Activated CD8-positive, alpha-beta memory T cell treated with anti-CD3 and anti-CD28 coated beads for 4 hours (primary cell): ENCODE data around the gene RASA3.
"Not testable (repeated sequence)": the region's sequence is repeated elsewhere in the genome, so short reads cannot be mapped to it uniquely, and the experiment has no call there.

Experiments used
- DNase-seq, 2 donors: peaks; one replicate each; pipeline ENCODE4 v3.0.0-alpha.2; 2020; ENCODE audit warnings: low read depth in 2 of 2

The RASA3 gene

DNA sequence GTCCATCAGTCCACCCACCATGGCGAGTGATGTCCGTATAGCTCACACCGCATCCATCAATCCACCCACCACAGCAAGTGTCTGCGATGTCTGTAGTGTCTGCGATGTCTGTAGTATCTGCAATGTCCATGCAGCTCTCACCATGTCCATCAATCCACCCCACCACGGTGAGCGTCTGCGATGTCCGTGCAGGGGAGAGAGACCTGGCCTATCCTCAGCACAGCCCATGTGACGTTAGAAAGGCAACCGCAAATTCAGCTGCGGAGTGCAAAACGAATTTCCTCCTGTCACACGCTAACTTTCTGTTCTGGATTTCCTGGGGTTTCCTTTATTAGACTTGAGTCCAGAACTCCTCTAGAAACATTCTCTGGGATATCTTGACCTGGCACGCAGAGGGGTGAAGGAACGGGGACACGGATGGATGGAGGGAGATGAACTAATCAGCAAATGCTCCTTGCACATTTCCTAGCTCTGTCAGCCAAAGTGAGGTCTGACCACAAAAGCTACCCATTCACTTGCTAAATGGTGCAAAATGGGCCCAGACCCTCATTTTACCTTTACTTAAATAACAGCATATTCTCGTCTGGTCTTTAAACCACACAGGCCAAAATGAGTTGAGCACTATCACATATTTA, 18.3 kb downstream of the RASA3 start:
- DNase-seq = no peak

- DNase-seq = not testable (repeated sequence)
Observed at GRCh38 chr13:114113395-114113794, 19.0 kb downstream of the RASA3 start.

GRCh38 chr13:114112826-114113322, 19.5 kb downstream of the RASA3 start:
- DNase-seq = no peak

DNA sequence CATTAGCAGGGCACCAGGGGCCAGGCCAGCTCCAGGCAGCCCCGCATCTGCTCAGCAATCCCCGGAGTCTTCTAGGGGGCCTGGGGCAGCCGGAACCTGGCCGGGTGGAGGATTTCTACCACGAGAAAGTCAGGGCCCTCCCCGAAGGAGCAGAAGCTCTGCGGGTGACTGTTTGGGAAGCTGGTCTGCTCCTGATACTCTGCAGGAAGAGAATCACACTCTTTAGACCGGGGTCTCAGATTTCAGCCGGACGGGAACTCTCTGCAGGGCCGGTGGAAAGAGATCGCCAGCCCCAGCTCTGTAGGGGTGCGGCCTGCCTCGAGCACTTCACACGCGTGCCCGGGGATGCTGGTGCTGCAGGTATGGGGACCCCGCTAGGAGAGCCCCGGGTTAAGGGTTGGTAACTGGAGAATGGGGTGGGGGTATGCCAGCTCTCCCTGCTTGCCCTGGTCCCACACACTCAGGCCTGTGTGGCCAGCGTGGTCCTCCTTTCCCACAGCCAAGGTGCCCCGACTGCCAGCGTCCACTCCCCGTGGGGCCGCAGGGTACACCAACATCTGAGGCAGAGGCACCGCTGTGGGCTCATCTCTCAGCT, 20.1 kb downstream of the RASA3 start:
- no peak for DNase-seq

- no peak for DNase-seq
Observed at GRCh38 chr13:114111577-114111976, 20.8 kb downstream of the RASA3 start.

- DNase-seq = not testable (repeated sequence)
Observed at GRCh38 chr13:114110830-114111189, 21.6 kb downstream of the RASA3 start.

GRCh38 chr13:114110091-114110829, 22.2 kb downstream of the RASA3 start:
- DNase-seq = peak in 1 of 2 donors; percentile 52

GRCh38 chr13:114109641-114110041, 22.8 kb downstream of the RASA3 start:
- DNase-seq = no peak

DNA sequence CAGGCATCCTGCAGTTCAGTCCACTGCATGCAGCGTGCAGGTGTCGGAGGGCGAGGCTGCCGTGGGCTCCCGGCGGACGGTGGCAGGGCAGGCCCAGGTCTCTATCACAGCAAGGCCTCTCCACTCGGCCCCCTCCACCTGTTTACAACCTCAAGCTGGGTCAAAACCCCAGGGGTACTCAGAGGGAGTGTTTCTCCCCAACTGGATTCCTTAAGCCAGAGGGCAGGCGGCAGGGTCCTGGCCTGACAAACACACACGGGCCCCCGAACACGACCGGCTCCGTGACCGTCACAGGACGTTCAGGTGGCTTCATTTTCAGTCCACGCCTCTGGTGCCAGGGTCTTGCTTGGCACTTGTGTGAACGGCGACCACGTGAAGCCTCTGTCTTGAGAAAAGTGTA, 23.5 kb downstream of the RASA3 start:
- DNase-seq = no peak

DNA sequence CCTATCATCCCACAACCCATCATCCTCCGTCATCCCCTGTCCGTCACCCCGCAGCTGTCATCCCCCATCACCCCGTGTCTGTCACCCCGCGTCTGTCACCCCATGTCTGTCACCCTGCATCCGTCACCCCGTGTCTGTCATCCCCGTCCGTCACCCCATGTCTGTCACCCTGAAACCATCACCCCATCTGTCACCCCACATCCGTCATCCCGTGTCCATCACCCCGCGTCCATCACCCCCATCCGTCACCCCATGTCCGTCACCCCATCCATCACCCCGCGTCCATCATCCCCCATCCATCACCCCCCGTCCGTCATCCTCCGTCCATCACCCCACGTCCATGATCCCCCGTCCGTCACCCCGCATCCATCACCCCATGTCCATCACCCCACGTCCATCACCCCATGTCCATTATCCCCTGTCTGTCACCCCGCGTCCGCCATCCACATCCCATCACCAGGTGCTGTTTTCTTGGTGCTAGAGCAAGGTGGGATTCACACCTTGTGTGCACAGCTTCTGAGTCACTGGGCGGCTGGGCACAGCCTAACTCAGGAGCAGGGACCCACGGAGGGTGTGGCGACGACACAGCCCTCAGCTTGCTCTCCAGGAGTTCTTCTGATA, 24.2 kb downstream of the RASA3 start:
- no peak for DNase-seq

- DNase-seq = no peak
Observed at GRCh38 chr13:114107686-114108081, 24.7 kb downstream of the RASA3 start.

DNA sequence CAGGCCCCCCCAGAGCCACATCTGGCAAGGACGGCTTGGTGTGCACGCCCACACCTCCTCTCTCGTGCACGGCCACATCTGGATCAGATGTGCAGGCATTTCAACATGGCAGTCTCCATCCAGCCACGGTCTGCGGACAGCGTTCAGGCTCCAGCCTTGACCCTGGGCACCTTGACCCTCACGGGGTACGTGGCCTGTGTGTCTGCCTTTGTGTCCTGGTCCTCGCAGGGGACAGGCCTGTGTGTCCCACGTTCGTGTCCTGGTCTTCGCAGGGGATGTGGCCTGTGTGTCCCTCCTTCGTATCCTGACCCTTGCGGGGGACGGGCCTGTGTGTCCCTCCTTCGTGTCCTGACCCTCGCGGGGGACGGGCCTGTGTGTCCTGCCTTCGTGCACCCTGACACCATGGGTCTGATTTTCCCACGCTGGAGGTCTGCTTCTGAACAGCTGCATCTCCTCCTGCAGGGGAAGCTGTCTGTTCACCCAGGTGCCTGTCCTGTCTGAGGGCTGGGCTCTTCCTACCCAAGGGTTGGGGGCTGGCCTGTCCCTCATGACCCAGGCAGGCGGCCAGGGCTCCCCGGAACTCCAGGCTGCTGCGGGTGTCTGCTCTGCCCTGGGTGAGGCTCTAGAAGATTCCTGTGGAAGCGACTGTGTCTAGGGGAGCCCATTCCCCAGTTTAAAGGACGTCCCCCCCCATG, 25.3 kb downstream of the RASA3 start:
- no peak for DNase-seq

- DNase-seq = no peak
Observed at GRCh38 chr13:114106526-114106925, 25.9 kb downstream of the RASA3 start.

DNA sequence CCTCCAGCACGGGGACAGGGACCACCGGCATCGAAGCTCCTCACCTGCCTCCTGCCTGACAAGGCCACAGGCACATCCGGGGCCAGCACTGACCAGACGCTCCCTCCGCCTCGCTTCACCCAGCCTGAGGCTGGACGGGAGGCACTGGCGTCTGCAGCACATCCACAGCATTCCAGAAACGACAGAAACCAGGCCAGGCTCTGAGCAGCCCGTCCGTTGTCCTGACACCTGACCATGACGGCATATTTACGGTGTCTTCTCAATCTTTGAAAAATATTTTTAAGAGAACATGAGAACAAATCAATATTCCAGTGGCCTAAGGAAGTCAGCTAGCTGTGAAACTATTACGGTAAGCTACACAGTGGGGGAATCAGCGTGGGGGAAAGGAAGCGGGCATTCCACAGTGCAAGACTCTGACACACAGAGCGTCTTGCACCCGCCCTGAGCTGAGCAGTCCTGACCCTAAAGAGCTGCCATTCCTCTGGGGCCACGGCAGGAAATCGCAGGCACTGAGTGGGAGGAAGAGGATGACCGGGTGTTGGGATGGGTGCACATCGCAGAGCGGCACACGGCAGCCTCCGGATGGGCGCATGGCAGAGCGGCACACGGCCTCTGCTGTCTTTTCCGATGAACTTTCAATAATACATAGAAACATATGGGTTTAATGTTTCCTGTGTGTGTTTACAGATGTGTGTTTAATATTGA, 26.8 kb downstream of the RASA3 start:
- no peak for DNase-seq

DNA sequence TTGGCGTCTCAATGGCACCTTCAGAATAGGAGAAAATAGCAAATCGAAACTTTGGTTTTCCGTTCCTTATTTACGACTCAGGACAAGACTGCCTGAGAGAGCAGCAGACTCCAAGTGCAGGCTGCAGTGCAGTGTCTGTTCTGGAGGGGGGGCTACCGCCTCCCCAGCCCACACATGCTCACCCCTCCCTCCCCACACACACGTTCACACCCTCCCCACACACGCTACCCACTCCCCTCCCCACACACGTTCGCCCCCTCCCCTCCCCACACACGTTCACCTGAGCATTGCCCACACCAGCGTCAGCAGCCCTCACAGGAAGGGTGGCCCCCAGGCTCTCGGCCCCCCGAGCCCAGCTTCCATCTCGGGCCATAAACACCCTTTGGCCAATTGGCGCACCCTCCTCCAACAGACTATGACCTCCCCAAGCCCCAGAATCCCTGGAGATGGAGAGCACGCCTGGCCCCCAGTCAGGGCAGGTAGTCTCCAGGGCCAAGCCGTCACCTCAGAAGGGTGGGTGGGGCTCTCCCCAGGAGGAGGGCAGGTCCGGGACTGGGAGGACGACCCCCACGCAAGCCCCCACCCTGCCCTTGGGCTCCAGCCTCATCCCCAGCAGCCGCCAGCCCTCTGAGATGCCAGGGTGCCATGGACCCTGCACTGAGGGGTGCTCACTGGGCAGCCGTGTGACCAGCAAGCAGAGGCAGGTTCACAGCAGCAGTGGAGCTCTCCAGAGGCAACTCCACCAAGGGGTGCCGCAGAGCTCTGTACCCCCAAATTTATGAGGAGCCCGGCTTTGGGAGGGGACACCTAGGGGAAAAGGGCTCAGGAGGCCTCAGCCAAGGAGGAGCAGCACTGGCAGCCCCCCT, 27.5 kb downstream of the RASA3 start:
- no peak for DNase-seq

DNA sequence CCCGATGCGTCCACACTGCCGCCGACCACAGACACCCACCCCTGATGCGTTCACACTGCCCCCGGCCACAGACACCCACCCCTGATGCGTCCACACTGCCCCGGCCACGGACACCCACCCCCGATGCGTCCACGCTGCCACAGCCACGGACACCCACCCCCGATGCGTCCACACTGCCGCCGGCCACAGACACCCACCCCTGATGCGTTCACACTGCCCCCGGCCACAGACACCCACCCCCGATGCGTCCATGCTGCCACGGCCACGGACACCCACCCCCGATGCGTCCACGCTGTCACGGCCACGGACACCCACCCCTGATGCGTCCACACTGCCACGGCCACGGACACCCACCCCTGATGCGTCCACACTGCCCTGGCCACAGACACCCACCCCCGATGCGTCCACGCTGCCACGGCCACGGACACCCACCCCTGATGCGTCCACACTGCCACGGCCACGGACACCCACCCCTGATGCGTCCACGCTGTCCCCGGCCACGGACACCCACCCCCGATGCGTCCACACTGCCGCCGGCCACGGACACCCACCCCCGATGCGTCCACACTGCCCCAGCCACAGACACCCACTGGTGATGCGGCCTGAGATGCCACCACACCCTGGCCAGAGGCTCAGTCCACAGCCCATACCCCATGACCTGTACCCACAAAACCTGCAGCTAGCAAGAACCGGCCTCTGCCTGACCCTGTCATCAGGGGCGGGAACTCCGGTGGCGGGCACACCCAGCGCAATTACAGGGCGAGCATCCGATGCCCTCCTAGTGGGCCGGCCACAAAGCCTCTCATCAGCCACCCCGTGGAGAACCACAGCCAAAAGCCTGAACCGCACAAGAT, 28.4 kb downstream of the RASA3 start:
- DNase-seq = no peak

- DNase-seq = not testable (repeated sequence)
Observed at GRCh38 chr13:114103289-114103621, 29.2 kb downstream of the RASA3 start.

GRCh38 chr13:114102521-114103288, 29.7 kb downstream of the RASA3 start:
- DNase-seq = no peak

- no peak for DNase-seq
Observed at GRCh38 chr13:114102131-114102520, 30.3 kb downstream of the RASA3 start.
